Kidney epithelial cell (primary cell): ENCODE measurements around the gene ST14. TPM values are rescaled to one million over a fixed set of nuclear protein-coding genes. Genes with fewer than 3 reads are reported as not detected.

Experiments
- DNase-seq: peaks from one replicate; pipeline ENCODE4 v3.0.0-alpha.2; 2010; ENCODE audit warnings: low read depth
- H3K27me3 ChIP-seq: 2 replicates; pipeline ENCODE4 v1.6.0; 2011; ENCODE audit warnings: low read length; ENCODE audit not compliant: control insufficient read depth, insufficient read depth
- H3K36me3 ChIP-seq: 2 replicates; pipeline ENCODE4 v1.5.1; 2011; ENCODE audit warnings: low read length; ENCODE audit not compliant: control insufficient read depth, insufficient read depth
- H3K4me3 ChIP-seq: 2 replicates; pipeline ENCODE4 v1.5.1; 2011; ENCODE audit warnings: low read depth, mild to moderate bottlenecking, control low read depth, low read length
- CTCF ChIP-seq: IDR thresholded peaks from 2 replicates; pipeline ENCODE4 v1.5.1; 2011; ENCODE audit warnings: mild to moderate bottlenecking, moderate library complexity, low read length, control low read depth, inconsistent platforms; ENCODE audit not compliant: insufficient read depth, poor library complexity, severe bottlenecking
- total RNA-seq: library from RNA; depleted of rRNA; stranded (reverse); fragments of >200 nt; gene quantifications from 2 replicates; pipeline ENCODE4 v1.2.3, GENCODE V29; 2015

Gene ST14
- total RNA-seq, 1 donor from 2014 or later: 93.0 TPM

- no peak for TF ChIP-seq CTCF
- H3K36me3 ChIP-seq: peaks cover 3% of the 10 kb centered on the region
- H3K27me3 ChIP-seq: no peaks in the 10 kb centered on the region
- H3K4me3 ChIP-seq: no peak overlapping the region
- DNase-seq: no peak
These were observed 36.1 kb upstream of the ST14 start for GRCh38 chr11:130123414-130124040.

- TF ChIP-seq CTCF: no peak
- DNase-seq: peak; percentile 61
- H3K36me3 ChIP-seq: peaks cover 3% of the 10 kb centered on the region
- no peaks in the 10 kb centered on the region for H3K27me3 ChIP-seq
- no peak overlapping the region for H3K4me3 ChIP-seq
These were observed 35.5 kb upstream of the ST14 start for GRCh38 chr11:130124096-130124495.

- no peak for TF ChIP-seq CTCF
- no peak for DNase-seq
- H3K4me3 ChIP-seq: no peak overlapping the region
- H3K36me3 ChIP-seq: peaks cover 3% of the 10 kb centered on the region
- H3K27me3 ChIP-seq: no peaks in the 10 kb centered on the region
These were observed 33.9 kb upstream of the ST14 start for GRCh38 chr11:130125638-130126037.

- Histone ChIP-seq H3K36me3 (peaks cover 3% of the 10 kb centered on the region), H3K27me3 (no peaks in the 10 kb centered on the region), H3K4me3 (no peak overlapping the region)
- no peak for TF ChIP-seq CTCF
- DNase-seq: no peak
These were observed 33.1 kb upstream of the ST14 start for GRCh38 chr11:130126516-130126915.

- no peak for TF ChIP-seq CTCF
- DNase-seq: no peak
- H3K36me3 ChIP-seq: peaks cover 3% of the 10 kb centered on the region
- H3K27me3 ChIP-seq: no peaks in the 10 kb centered on the region
- H3K4me3 ChIP-seq: no peak overlapping the region
These were observed 32.1 kb upstream of the ST14 start for GRCh38 chr11:130127509-130127908.

GRCh38 chr11:130128626-130129025 is 31.0 kb upstream of the ST14 start:
- no peak for TF ChIP-seq CTCF
- DNase-seq: no peak
- no peak overlapping the region for H3K4me3 ChIP-seq
- no peaks in the 10 kb centered on the region for H3K27me3 ChIP-seq
- peaks cover 3% of the 10 kb centered on the region for H3K36me3 ChIP-seq
